SK-N-SH (cell line): Measurements from ENCODE around the gene UBE2Z. TPM values are rescaled to one million over a fixed set of nuclear protein-coding genes. Genes with fewer than 3 reads are reported as not detected.

ENCODE experiments used
- CTCF ChIA-PET: fragments of 300-600, 350-600 bp; formaldehyde crosslinking; extraction: SDS; loops from one replicate; lab custom pipeline; 2021; lab: Yijun Ruan, JAX
- POLR2A ChIA-PET: fragments of 350-600 bp; sonication (Branson Sonifier 250); formaldehyde crosslinking; extraction: SDS; loops from one replicate; lab custom pipeline; 2020; ENCODE audit warnings: antibody characterized with exemption, inconsistent platforms; lab: Yijun Ruan, JAX
- DNase-seq: peaks from one replicate; pipeline ENCODE4 v3.0.0; 2012
- H2AFZ ChIP-seq: fragments of 200-600 bp; sonication (generic); 2 replicates; pipeline ENCODE4 v1.8.1; 2016; ENCODE audit warnings: antibody characterized with exemption, mild to moderate bottlenecking, low read depth
- H3F3A ChIP-seq: fragments of 200-600 bp; sonication (generic); replicated peaks from 2 replicates; pipeline ENCODE3; 2016; ENCODE audit warnings: antibody characterized with exemption, mild to moderate bottlenecking; ENCODE audit not compliant: insufficient read depth
- H3K27ac ChIP-seq, 2 experiments: fragments of 200-500 bp in 1 of 2; fragments of 200-600 bp in 1 of 2; sonication (Bioruptor generic) in 1 of 2; sonication (generic), shearing (Covaris generic) in 1 of 2; 2 replicates each; pipeline versions ENCODE4 v1.5.1 to v1.6.1; 2014 to 2016; ENCODE audit warnings: low read depth in 2 of 2, inconsistent platforms in 1 of 2, low read length in 1 of 2, mild to moderate bottlenecking in 1 of 2, mixed read lengths in 1 of 2
- H3K27me3 ChIP-seq: fragments of 200-600 bp; sonication (generic), shearing (Covaris generic); 2 replicates; pipeline ENCODE4 v1.6.1; 2016; ENCODE audit warnings: mixed run types; ENCODE audit not compliant: insufficient read depth
- H3K36me3 ChIP-seq, 2 experiments: fragments of 200-500 bp in 1 of 2; fragments of 200-600 bp in 1 of 2; sonication (Bioruptor generic) in 1 of 2; sonication (generic) in 1 of 2; replicated peaks in 1 of 2; 2 replicates each; pipeline versions ENCODE3 to v1.5.1; 2014 to 2016; ENCODE audit warnings: low read length in 1 of 2, mild to moderate bottlenecking in 1 of 2; ENCODE audit not compliant: insufficient read depth in 2 of 2, control insufficient read depth in 1 of 2
- H3K4me1 ChIP-seq, 2 experiments: fragments of 200-500 bp in 1 of 2; fragments of 200-600 bp in 1 of 2; sonication (Bioruptor generic) in 1 of 2; sonication (generic), shearing (Covaris generic) in 1 of 2; 2 replicates each; pipeline versions ENCODE4 v1.5.1 to v1.6.1; 2014 to 2016; ENCODE audit warnings: low read depth in 1 of 2, low read length in 1 of 2, mixed run types in 1 of 2; ENCODE audit not compliant: insufficient read depth in 2 of 2, control insufficient read depth in 1 of 2
- H3K4me2 ChIP-seq: fragments of 200-600 bp; sonication (generic), shearing (Covaris generic); 2 replicates; pipeline ENCODE4 v1.6.1; 2017; ENCODE audit warnings: mixed run types
- H3K4me3 ChIP-seq, 2 experiments: fragments of 200-500 bp in 1 of 2; fragments of 200-600 bp in 1 of 2; sonication (Bioruptor generic) in 1 of 2; sonication (generic), shearing (Covaris generic) in 1 of 2; 2 replicates each; pipeline versions ENCODE4 v1.5.1 to v1.8.1; 2014 to 2016; ENCODE audit warnings: low read depth in 2 of 2, inconsistent platforms in 1 of 2, low read length in 1 of 2, mild to moderate bottlenecking in 1 of 2, mixed read lengths in 1 of 2, moderate library complexity in 1 of 2
- H3K79me2 ChIP-seq: fragments of 200-600 bp; sonication (generic); 2 replicates; pipeline ENCODE4 v1.8.1; 2017; ENCODE audit warnings: mild to moderate bottlenecking; ENCODE audit not compliant: insufficient read depth
- H3K9ac ChIP-seq: fragments of 200-600 bp; sonication (generic); 2 replicates; pipeline ENCODE4 v1.6.1; 2017; ENCODE audit warnings: mixed run types
- H3K9me2 ChIP-seq: fragments of 200-600 bp; sonication (generic); 2 replicates; pipeline ENCODE4 v1.6.1; 2017; ENCODE audit warnings: mixed run types
- H3K9me3 ChIP-seq: fragments of 200-600 bp; sonication (generic); 2 replicates; pipeline ENCODE4 v1.6.1; 2017; ENCODE audit warnings: mixed run types, mild to moderate bottlenecking, moderate library complexity
- H4K20me1 ChIP-seq: fragments of 200-600 bp; sonication (generic); 2 replicates; pipeline ENCODE4 v1.6.1; 2017; ENCODE audit warnings: mild to moderate bottlenecking, mixed run types; ENCODE audit not compliant: insufficient read depth
- EP300 ChIP-seq, 2 experiments: IDR thresholded peaks; 2 replicates each; pipeline versions ENCODE4 v1.4.0 to v1.6.1; 2012; ENCODE audit warnings: borderline replicate concordance in 1 of 2, low read depth in 1 of 2, low read length in 1 of 2
- FOXM1 ChIP-seq: IDR thresholded peaks from 2 replicates; pipeline ENCODE4 v1.4.0; 2012; ENCODE audit warnings: low read depth, mild to moderate bottlenecking
- GATA2 ChIP-seq: sonication (generic); formaldehyde crosslinking; IDR thresholded peaks from 2 replicates; pipeline ENCODE4 v1.5.0; 2020; ENCODE audit warnings: mild to moderate bottlenecking, missing genetic modification reagents
- RAD21 ChIP-seq: IDR thresholded peaks from 2 replicates; pipeline ENCODE4 v1.6.1; 2012; ENCODE audit warnings: mild to moderate bottlenecking, low read length
- RFX5 ChIP-seq: IDR thresholded peaks from 2 replicates; pipeline ENCODE4 v1.6.1; 2012; ENCODE audit warnings: mild to moderate bottlenecking, improper control_type of control experiment, low read length
- RXRA ChIP-seq: IDR thresholded peaks from 2 replicates; pipeline ENCODE4 v1.4.0; 2012; ENCODE audit warnings: low read depth, mild to moderate bottlenecking, borderline replicate concordance
- SMC3 ChIP-seq: IDR thresholded peaks from 2 replicates; pipeline ENCODE4 v1.6.1; 2012; ENCODE audit warnings: low read depth, low read length, improper control_type of control experiment
- TCF12 ChIP-seq: IDR thresholded peaks from 2 replicates; pipeline ENCODE4 v1.4.0; 2012
- TEAD4 ChIP-seq: IDR thresholded peaks from 2 replicates; pipeline ENCODE4 v1.4.0; 2012; ENCODE audit warnings: mild to moderate bottlenecking, borderline replicate concordance; ENCODE audit not compliant: insufficient read depth
- YY1 ChIP-seq: IDR thresholded peaks from 2 replicates; pipeline ENCODE4 v1.4.0; 2012; ENCODE audit warnings: low read depth, mild to moderate bottlenecking
- WGBS: methylation state at CpG from one replicate; pipeline ENCODE4 v1.1.6; 2017; ENCODE audit warnings: low lambda C conversion rate; 5-methylcytosine and 5-hydroxymethylcytosine counted together
- polyA plus RNA-seq, 3 experiments: library from polyadenylated mRNA; depleted of rRNA; stranded (reverse); fragments of >200 nt; gene quantifications; 2 replicates each; pipeline ENCODE4 v1.2.3, GENCODE V29; 2012
- TF ChIP-seq, protein P1 (sequence below): IDR thresholded peaks from 2 replicates; pipeline ENCODE4 v1.6.1; 2012; ENCODE audit warnings: mild to moderate bottlenecking, low read depth, low read length, moderate library complexity
- TF ChIP-seq, protein P2 (sequence below): fragments of 200-600 bp; sonication (generic); IDR thresholded peaks from 2 replicates; pipeline ENCODE4 v1.6.1; 2017; ENCODE audit warnings: antibody characterized with exemption, mild to moderate bottlenecking, moderate library complexity
- TF ChIP-seq, protein P3 (sequence below): fragments of 150-350 bp; IDR thresholded peaks from 2 replicates; pipeline ENCODE4 v1.6.1; 2016; ENCODE audit warnings: mild to moderate bottlenecking, low read depth, low read length

UBE2Z gene
- polyA plus RNA-seq, 1 of the 3 experiments (the other 2 are of a cell fraction): 168 TPM

DNA sequence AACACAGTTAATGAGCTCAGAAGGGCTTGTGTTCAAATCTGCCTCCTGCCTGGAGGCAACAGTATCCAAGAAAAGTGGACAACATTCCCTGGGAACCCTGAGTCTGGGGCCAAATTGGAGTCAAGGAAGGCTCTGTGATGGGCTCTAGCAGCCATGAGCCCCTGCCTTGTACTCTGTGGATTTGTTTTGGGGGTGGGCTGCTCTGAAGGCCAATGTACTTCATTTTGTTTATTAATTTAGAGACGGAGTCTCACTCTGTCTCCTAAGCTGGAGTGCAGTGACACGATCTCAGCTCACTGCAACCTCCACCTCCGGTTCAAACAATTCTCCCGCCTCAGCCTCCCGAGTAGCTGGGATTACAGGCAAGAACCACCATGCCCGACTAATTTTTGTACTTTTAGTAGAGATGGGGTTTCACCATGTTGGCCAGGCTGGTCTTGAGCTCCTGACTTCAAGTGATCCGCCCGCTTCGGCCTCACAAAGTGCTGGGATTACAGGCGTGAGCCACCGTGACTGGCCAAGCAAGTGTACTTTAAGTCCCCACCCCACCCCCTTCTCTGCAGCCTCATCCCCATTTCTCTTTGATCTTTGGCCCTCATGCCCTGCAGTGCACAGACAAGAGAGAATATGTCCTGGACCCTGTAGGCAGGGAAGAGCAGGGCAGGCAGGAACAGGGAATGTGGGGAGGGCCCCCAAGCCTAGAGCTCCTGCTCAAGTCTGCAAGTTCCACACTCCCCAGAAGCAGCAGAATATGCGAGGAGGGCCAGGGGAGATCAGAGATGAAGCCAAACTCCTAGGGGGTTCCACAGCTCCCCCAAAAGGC is 62.9 kb downstream of the UBE2Z start:
- WGBS: 80% methylated on average over 12 of the region's 12 CpGs
- Histone ChIP-seq H3K79me2 (no peaks in the 10 kb centered on the region), H3K4me1 (peaks cover 0 to 22% of the 10 kb centered on the region in 2 experiments; a peak in 3 of 4 replicates), H3K9me3 (no peaks in the 10 kb centered on the region), H3K9me2 (no peaks in the 10 kb centered on the region), H3F3A (peaks cover 20% of the 10 kb centered on the region), H3K9ac (peak overlapping the region; percentile 45; the same call in 1 of the 2 replicates), H3K36me3 (no peaks in the 10 kb centered on the region), H3K27ac (peak overlapping the region; percentile 35 to 98; a peak in 2 of 4 replicates), H2AFZ (peak overlapping the region; percentile 70), H3K27me3 (no peaks in the 10 kb centered on the region), H3K4me3 (no peak overlapping the region), H4K20me1 (no peaks in the 10 kb centered on the region), H3K4me2 (peak overlapping the region; percentile 64)
- TF ChIP-seq YY1 (no peak), FOXM1 (no peak), EP300 (IDR thresholded peaks at IDR 0.05; ENCODE audit: borderline replicate concordance in 1 of 2, low read depth in 1 of 2, low read length in 1 of 2) (no peak), GATA2 (CRISPR knock-in tag) (no peak), TEAD4 (no peak), SMC3 (no peak), RXRA (no peak), RAD21 (no peak), TCF12 (no peak), RFX5 (no peak)
- TF ChIP-seq, protein P1, sequence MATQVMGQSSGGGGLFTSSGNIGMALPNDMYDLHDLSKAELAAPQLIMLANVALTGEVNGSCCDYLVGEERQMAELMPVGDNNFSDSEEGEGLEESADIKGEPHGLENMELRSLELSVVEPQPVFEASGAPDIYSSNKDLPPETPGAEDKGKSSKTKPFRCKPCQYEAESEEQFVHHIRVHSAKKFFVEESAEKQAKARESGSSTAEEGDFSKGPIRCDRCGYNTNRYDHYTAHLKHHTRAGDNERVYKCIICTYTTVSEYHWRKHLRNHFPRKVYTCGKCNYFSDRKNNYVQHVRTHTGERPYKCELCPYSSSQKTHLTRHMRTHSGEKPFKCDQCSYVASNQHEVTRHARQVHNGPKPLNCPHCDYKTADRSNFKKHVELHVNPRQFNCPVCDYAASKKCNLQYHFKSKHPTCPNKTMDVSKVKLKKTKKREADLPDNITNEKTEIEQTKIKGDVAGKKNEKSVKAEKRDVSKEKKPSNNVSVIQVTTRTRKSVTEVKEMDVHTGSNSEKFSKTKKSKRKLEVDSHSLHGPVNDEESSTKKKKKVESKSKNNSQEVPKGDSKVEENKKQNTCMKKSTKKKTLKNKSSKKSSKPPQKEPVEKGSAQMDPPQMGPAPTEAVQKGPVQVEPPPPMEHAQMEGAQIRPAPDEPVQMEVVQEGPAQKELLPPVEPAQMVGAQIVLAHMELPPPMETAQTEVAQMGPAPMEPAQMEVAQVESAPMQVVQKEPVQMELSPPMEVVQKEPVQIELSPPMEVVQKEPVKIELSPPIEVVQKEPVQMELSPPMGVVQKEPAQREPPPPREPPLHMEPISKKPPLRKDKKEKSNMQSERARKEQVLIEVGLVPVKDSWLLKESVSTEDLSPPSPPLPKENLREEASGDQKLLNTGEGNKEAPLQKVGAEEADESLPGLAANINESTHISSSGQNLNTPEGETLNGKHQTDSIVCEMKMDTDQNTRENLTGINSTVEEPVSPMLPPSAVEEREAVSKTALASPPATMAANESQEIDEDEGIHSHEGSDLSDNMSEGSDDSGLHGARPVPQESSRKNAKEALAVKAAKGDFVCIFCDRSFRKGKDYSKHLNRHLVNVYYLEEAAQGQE: no peak
- TF ChIP-seq, protein P2, sequence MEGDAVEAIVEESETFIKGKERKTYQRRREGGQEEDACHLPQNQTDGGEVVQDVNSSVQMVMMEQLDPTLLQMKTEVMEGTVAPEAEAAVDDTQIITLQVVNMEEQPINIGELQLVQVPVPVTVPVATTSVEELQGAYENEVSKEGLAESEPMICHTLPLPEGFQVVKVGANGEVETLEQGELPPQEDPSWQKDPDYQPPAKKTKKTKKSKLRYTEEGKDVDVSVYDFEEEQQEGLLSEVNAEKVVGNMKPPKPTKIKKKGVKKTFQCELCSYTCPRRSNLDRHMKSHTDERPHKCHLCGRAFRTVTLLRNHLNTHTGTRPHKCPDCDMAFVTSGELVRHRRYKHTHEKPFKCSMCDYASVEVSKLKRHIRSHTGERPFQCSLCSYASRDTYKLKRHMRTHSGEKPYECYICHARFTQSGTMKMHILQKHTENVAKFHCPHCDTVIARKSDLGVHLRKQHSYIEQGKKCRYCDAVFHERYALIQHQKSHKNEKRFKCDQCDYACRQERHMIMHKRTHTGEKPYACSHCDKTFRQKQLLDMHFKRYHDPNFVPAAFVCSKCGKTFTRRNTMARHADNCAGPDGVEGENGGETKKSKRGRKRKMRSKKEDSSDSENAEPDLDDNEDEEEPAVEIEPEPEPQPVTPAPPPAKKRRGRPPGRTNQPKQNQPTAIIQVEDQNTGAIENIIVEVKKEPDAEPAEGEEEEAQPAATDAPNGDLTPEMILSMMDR: no peak
- TF ChIP-seq, protein P3, sequence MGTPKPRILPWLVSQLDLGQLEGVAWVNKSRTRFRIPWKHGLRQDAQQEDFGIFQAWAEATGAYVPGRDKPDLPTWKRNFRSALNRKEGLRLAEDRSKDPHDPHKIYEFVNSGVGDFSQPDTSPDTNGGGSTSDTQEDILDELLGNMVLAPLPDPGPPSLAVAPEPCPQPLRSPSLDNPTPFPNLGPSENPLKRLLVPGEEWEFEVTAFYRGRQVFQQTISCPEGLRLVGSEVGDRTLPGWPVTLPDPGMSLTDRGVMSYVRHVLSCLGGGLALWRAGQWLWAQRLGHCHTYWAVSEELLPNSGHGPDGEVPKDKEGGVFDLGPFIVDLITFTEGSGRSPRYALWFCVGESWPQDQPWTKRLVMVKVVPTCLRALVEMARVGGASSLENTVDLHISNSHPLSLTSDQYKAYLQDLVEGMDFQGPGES: no peak
- POLR2A ChIA-PET: interaction anchor here (0.6 kb wide), 1 partner anchor 13 kb away, joined by 3 read pairs; no protein-coding TSS in a partner anchor
- DNase-seq: no peak
- CTCF ChIA-PET: interaction anchor here (1.1 to 1.6 kb wide), 4 partner anchors 10 to 157 kb away, joined by 3 to 4 read pairs (median 3); no protein-coding TSS in a partner anchor
